HG02973 (cell line): Measurements from ENCODE around the gene ZNF554.
"Not testable (repeated sequence)": the region's sequence is repeated elsewhere in the genome, so short reads cannot be mapped to it uniquely, and the experiment has no call there.

Experiments
- ATAC-seq: cut with Tn5 transposase; IDR thresholded peaks from one replicate; pipeline ENCODE4 v1.9.1; 2021; ENCODE audit warnings: moderate library complexity; ENCODE audit not compliant: unreplicated experiment

Gene ZNF554

DNA sequence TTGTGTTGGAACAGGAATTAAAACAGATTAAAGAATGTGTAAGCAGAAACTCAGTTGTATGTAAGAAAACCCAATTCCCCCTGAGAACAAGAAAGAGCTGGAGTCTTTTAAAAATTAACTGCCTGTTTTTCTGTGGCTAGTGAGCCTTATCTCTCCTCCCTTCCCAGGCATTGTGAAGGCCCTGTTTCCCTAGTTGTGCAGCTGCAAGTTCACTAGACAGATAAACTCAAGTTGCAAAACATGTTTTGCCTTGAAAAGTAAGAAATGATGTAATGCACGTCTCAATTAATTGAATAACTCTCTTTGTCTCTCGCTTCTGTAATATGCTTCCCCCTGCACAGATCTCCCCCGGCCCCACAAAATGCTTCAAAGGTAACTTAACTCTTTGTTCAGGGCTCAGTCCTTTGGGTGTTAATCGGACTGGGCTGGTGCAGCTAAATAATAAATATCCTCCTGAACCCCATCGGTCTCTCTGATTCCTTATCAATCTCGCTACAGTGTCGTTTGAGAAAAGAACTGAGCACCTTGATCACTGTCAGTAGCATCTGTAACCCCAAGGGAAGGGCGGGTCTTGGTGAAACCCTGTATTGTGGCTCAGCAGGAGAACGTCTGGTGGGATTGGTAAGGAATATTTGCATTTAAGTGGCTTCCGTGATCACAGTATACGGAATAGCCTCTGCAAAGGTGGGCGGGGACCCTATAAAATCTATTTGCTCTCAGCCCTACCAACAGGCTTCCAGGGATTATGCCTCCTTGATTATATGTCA is 45.8 kb downstream of the ZNF554 start:
- ATAC-seq = no peak

DNA sequence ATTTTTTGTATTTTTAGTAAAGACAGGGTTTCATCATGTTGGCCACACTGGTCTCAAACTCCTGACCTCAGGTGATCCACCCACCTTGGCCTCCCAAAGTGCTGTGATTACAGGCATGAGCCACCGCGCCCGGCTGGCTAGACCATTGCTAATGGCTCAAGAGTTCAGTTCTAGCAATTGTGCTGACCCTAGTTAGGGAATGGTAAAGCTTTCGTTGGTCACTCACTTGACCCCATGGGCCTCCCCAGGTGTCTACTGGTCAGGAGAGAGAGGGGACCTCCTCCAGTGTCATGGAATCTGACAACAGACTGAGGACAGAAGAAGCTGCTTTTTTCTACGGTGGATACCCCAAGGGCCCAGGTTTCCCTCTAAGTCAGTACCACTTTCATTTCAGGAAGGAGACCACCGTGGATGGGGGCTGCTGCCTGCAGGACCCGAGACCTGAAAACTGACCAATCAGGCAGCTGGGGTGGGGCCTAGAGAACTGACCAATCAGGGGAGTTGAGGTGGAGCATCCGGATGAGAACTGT is 46.9 kb downstream of the ZNF554 start:
- ATAC-seq = no peak

DNA sequence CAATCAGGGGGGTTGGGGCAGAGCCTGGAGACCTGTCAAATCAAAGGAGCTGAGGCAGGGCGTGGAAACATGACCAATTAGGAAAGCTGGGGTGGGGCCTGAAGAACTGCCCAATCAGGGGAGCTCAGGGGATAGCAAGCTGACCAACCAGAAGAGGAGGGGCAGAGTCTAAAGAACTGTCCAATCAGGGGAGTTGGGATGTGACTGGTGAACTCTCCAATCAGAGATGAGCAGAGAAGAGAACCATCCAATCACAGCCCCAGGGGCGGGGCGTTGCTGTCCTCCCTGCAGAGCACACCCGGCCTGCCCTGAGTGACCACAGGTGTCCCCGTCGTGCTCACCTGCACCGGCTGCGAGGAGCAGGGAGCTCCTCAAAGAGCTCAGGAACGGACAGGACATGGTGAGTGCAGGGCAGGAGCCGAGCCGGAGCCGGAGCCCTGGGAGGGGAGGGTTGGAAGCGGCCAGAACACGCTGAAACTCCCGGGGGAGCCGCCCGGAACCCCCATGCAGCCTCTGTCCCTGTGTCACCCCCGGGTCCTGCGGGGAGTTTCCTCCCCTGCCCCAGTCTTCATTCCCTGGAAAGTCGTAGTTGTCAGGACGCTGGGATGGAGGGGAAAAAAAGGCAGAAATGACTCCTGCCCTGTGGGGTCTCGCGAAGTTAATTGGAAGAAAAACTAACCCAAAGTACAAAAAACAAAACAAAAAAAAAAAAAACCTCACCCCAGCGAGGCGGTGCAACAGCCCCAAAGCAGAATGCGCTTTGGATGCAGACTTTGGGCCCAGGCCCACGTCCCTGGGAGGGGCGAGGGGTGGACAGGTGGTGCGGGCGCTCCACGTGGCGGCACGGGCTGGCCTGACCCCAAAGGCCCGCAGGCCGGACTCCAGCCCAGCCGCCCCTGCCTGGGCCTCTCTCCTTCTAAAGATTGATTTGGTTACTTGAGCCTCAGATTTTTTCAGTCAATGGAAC is 47.6 kb downstream of the ZNF554 start, which contains the start of gene ZNF556:
Gene ZNF556 (plus strand): TSS at position 311 of the 967 bp plus-strand sequence. CDS start 87 bp downstream, at position 398.
- ATAC-seq = no peak

DNA sequence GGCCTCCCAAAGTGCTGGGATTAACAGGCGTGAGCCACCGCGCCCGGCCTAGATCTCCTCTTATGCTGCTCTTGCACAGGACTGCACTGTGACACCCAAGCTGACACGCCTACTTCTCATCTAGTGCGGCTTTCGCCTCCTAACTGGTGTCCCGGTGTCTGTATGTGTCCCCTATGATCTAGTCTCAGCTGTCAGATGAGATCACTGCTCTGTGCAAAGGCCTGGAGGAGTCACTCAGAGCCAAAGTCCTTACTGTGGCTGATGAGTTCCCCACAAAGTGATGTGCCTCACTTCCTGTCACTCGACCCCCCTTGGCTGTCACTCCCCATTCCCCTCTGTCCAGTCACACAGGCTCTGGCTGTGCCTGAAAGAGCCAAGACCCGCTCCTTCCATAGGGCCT is 50.0 kb downstream of the ZNF554 start:
- ATAC-seq = no peak

GRCh38 chr19:2872175-2872574 is 52.5 kb downstream of the ZNF554 start:
- not testable (repeated sequence) for ATAC-seq

DNA sequence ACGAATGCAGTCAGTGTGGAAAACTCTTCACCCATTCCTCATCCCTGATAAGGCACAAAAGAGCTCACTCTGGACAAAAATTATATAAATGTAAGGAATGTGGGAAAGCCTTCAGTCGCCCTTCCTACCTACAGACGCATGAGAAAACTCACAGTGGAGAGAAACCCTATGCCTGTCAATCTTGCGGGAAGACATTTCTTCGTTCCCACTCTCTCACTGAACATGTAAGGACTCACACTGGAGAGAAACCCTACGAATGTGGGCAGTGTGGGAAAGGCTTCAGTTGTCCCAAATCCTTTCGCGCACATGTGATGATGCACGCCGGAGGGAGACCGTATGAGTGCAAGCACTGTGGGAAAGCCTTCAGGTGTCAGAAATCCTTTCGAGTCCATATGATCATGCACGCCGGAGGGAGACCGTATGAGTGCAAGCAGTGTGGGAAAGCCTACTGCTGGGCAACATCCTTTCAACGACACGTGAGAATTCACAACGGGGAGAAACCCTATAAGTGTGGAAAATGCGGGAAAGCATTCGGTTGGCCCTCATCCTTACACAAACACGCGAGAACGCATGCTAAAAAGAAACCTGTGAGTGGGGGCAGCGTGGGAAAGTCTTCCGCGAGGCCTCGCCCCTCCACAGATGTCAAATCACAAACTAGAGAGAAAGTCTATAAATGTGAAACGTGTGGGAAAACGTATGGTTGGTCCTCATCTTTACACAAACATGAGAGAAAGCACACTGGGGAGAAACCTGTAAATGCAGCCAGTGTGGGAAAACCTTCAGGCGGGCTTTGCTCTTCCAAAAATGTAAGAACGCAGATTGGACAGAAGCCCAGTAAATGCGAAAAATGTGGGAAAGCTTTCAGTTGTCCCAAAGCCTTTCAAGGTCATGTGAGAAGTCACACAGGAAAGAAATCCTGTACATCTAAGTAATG is 58.0 kb downstream of the ZNF554 start:
- ATAC-seq = no peak

GRCh38 chr19:2883686-2884439 is 64.2 kb downstream of the ZNF554 start:
- no peak for ATAC-seq

- ATAC-seq = no peak
Observed at GRCh38 chr19:2885736-2886135, 66.1 kb downstream of the ZNF554 start.
